Measurements from ENCODE around the gene HSP90AB1.

GRCh38 chr6:44301782-44302564, 55.1 kb downstream of the HSP90AB1 start:
- TF ChIP-seq CTCF (IDR thresholded peaks at IDR 0.05) (no peak), POLR2A (IDR thresholded peaks at IDR 0.05) (no peak)

Data from heart left ventricle (tissue), 13 donors.